Upper lobe of right lung (tissue), 1 donor: ENCODE results near the gene ABHD11. TPM values are rescaled to one million over a fixed set of nuclear protein-coding genes. Genes with fewer than 3 reads are reported as not detected.
A peak's percentile ranks its signal among the peaks of the same experiment; 100 is the strongest.
"Not testable (repeated sequence)": the region's sequence is repeated elsewhere in the genome, so short reads cannot be mapped to it uniquely, and the experiment has no call there.

Source experiments
- ATAC-seq: fragments of 200-7000 bp; cut with Tn5 transposase; one replicate; pipeline ENCODE4 v1.9.1; 2020; ENCODE audit warnings: mild to moderate bottlenecking, moderate library complexity
- DNase-seq: peaks from one replicate; pipeline ENCODE4 v3.0.0-alpha.2; 2020
- H3K27ac ChIP-seq: fragments of 200-600 bp; one replicate; pipeline ENCODE4 v1.8.0; 2022
- H3K27me3 ChIP-seq: fragments of 200-600 bp; one replicate; pipeline ENCODE4 v1.8.0; 2022; ENCODE audit warnings: mild to moderate bottlenecking
- H3K36me3 ChIP-seq: fragments of 200-600 bp; one replicate; pipeline ENCODE4 v1.8.0; 2022
- H3K4me1 ChIP-seq: fragments of 200-600 bp; one replicate; pipeline ENCODE4 v1.8.0; 2022
- H3K4me3 ChIP-seq: fragments of 200-600 bp; one replicate; pipeline ENCODE4 v1.8.0; 2022; ENCODE audit warnings: mild to moderate bottlenecking
- H3K9me3 ChIP-seq: fragments of 200-600 bp; one replicate; pipeline ENCODE4 v1.8.0; 2022
- CTCF ChIP-seq: fragments of 200-600 bp; IDR thresholded peaks from one replicate; pipeline ENCODE4 v1.8.0; 2022; ENCODE audit warnings: antibody characterized with exemption
- intact Hi-C: fragments of 100-400 bp; cut with DNase I; formaldehyde crosslinking; loops from one replicate; pipeline ENCODE4 v1.11.0; 2022
- total RNA-seq: library from RNA; stranded (reverse); fragmentation: NEBNext Ultra II Directional; extraction: Animal tissue kit (Norgen Biotek cat#: 25700); gene quantifications from one replicate; pipeline ENCODE4 v1.2.1, GENCODE V29; 2021
- donor health status: DM: no; HTN: yes; CAD: no; lungs with severe emphysema.

Gene ABHD11
- total RNA-seq, 1 donor from 2014 or later, result 19.7 TPM

- Histone ChIP-seq H3K9me3 (no peaks in the 10 kb centered on the region), H3K27me3 (peaks cover 7% of the 10 kb centered on the region), H3K4me3 (no peak overlapping the region), H3K4me1 (no peaks in the 10 kb centered on the region), H3K27ac (no peak overlapping the region), H3K36me3 (no peaks in the 10 kb centered on the region)
- intact Hi-C loops, result loop anchor here (5.0 kb wide), 1 partner anchor 121 kb away; no protein-coding TSS in a partner anchor
- no peak for DNase-seq
- no peak for ATAC-seq
- TF ChIP-seq CTCF, result no peak
Measured at GRCh38 chr7:73728551-73728950, 10.1 kb downstream of the ABHD11 start.

GRCh38 chr7:73727952-73728351 is 10.7 kb downstream of the ABHD11 start:
- DNase-seq (no peak), ATAC-seq (no peak)
- Histone ChIP-seq H3K9me3 (no peaks in the 10 kb centered on the region), H3K36me3 (no peaks in the 10 kb centered on the region), H3K27me3 (peaks cover 7% of the 10 kb centered on the region), H3K4me1 (no peaks in the 10 kb centered on the region), H3K4me3 (no peak overlapping the region), H3K27ac (no peak overlapping the region)
- no peak for TF ChIP-seq CTCF
- intact Hi-C loops, result loop anchor here (5.0 kb wide), 1 partner anchor 121 kb away; no protein-coding TSS in a partner anchor

- no peaks in the 10 kb centered on the region for H3K9me3 ChIP-seq
- no peak overlapping the region for H3K27ac ChIP-seq
- H3K36me3 ChIP-seq, result no peaks in the 10 kb centered on the region
- no peaks in the 10 kb centered on the region for H3K4me1 ChIP-seq
- no peak for DNase-seq
- H3K4me3 ChIP-seq, result no peak overlapping the region
- peaks cover 7% of the 10 kb centered on the region for H3K27me3 ChIP-seq
- TF ChIP-seq CTCF, result peak; percentile 4
- ATAC-seq, result peak; percentile 20
- intact Hi-C loops, result loop anchor here (5.0 kb wide), 1 partner anchor 119 kb away; no protein-coding TSS in a partner anchor
Measured at GRCh38 chr7:73726083-73726466, 12.5 kb downstream of the ABHD11 start.

- ATAC-seq (no peak), DNase-seq (no peak)
- no peaks in the 10 kb centered on the region for H3K36me3 ChIP-seq
- no peaks in the 10 kb centered on the region for H3K9me3 ChIP-seq
- no peak overlapping the region for H3K27ac ChIP-seq
- H3K27me3 ChIP-seq, result peaks cover 7% of the 10 kb centered on the region
- H3K4me1 ChIP-seq, result peaks cover 7% of the 10 kb centered on the region
- H3K4me3 ChIP-seq, result no peak overlapping the region
- no peak for TF ChIP-seq CTCF
- intact Hi-C loops, result no loop called here
Measured at GRCh38 chr7:73723813-73724212, 14.8 kb downstream of the ABHD11 start.

GRCh38 chr7:73722785-73723184 is 15.8 kb downstream of the ABHD11 start:
- intact Hi-C loops, result no loop called here
- Histone ChIP-seq H3K27me3 (peaks cover 7% of the 10 kb centered on the region), H3K4me1 (peaks cover 17% of the 10 kb centered on the region), H3K27ac (no peak overlapping the region), H3K36me3 (no peaks in the 10 kb centered on the region), H3K4me3 (no peak overlapping the region), H3K9me3 (no peaks in the 10 kb centered on the region)
- no peak for TF ChIP-seq CTCF
- DNase-seq (no peak), ATAC-seq (no peak)

GRCh38 chr7:73722182-73722581 is 16.4 kb downstream of the ABHD11 start:
- intact Hi-C loops, result not testable (repeated sequence)

More at GRCh38 chr7:73722182-73722581, 16.4 kb downstream of the ABHD11 start:
- not testable (repeated sequence) for H3K4me3 ChIP-seq, H3K9me3 ChIP-seq, H3K27me3 ChIP-seq, H3K27ac ChIP-seq, H3K36me3 ChIP-seq, ATAC-seq, DNase-seq
- peaks cover 23% of the 10 kb centered on the region for H3K4me1 ChIP-seq
